Measurements from ENCODE around the gene BBS12. TPM values are rescaled to one million over a fixed set of nuclear protein-coding genes. Genes with fewer than 3 reads are reported as not detected.

BBS12 gene
- total and polyA plus RNA-seq, 9 of the 15 experiments (the other 6 are each of a cell fraction or from before 2014, with no cell fraction given) = 2.7 to 6.5 (median 3.3) TPM

DNA sequence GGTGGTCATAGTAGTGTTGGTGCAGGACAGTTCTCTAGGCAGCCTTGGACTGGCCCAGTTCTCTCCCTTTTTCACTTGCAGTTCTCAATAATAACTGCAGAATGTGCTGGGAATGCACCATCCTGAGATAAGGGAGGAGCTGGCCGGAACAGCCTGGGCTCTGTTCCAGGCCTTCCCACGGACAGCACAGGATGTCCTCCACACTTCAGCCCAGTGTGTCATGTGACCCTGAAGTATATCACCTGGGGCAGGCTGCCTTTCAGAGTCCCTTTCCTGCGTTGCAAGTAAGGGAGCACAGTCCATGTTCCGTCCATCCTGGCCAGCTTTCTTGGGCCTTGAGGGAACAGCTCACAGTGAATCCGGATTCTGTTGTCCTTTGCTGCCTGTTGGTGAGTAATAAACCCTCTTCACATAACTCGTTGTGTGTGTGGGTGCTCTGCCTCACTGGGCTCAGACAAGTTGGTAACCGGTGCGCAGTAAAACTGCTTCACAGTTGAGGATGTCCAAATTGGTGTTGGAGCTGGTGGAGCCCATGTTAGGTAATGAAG, 32.3 kb upstream of the BBS12 start (continued):
- TF ChIP-seq PURB (CRISPR knock-in tag; IDR thresholded peaks at IDR 0.05; ENCODE audit: low read depth) (no peak), HMBOX1 (IDR thresholded peaks at IDR 0.05) (no peak; the same call in 1 of the 2 replicates), ELF2 (CRISPR knock-in tag; IDR thresholded peaks at IDR 0.05) (no peak), MBD1 (CRISPR knock-in tag; IDR thresholded peaks at IDR 0.05) (no peak), SOX6 (IDR thresholded peaks at IDR 0.05) (peak; percentile 78), ZFP91 (CRISPR knock-in tag; IDR thresholded peaks at IDR 0.05) (peak; percentile 39; the same call in 1 of the 2 replicates), CREBBP (IDR thresholded peaks at IDR 0.05; ENCODE audit: low read depth, low read length) (no peak), ZNF165 (CRISPR knock-in tag; IDR thresholded peaks at IDR 0.05; ENCODE audit: borderline replicate concordance) (no peak), ZKSCAN3 (CRISPR knock-in tag; IDR thresholded peaks at IDR 0.05) (no peak), TRIM28 (IDR thresholded peaks at IDR 0.05) (no peak), CCAR2 (IDR thresholded peaks at IDR 0.05; ENCODE audit: low read depth, low read length) (no peak), ZNF655 (CRISPR knock-in tag; IDR thresholded peaks at IDR 0.05) (no peak), MEF2D (tag; conservative IDR thresholded peaks at IDR 0.05; ENCODE audit: low read depth) (no peak), SAFB (IDR thresholded peaks at IDR 0.05; ENCODE audit: borderline replicate concordance, low read depth, low read length) (no peak), CREB1 (IDR thresholded peaks at IDR 0.05) (no peak), CREB1 (CRISPR knock-in tag; IDR thresholded peaks at IDR 0.05) (peak; percentile 33; the same call in 1 of the 2 replicates), CTBP1 (IDR thresholded peaks at IDR 0.05; ENCODE audit: borderline replicate concordance) (peak; percentile 96), NFYB (IDR thresholded peaks at IDR 0.05; ENCODE audit: extremely low read depth, insufficient read length) (no peak)
- TF ChIP-seq, protein P1, sequence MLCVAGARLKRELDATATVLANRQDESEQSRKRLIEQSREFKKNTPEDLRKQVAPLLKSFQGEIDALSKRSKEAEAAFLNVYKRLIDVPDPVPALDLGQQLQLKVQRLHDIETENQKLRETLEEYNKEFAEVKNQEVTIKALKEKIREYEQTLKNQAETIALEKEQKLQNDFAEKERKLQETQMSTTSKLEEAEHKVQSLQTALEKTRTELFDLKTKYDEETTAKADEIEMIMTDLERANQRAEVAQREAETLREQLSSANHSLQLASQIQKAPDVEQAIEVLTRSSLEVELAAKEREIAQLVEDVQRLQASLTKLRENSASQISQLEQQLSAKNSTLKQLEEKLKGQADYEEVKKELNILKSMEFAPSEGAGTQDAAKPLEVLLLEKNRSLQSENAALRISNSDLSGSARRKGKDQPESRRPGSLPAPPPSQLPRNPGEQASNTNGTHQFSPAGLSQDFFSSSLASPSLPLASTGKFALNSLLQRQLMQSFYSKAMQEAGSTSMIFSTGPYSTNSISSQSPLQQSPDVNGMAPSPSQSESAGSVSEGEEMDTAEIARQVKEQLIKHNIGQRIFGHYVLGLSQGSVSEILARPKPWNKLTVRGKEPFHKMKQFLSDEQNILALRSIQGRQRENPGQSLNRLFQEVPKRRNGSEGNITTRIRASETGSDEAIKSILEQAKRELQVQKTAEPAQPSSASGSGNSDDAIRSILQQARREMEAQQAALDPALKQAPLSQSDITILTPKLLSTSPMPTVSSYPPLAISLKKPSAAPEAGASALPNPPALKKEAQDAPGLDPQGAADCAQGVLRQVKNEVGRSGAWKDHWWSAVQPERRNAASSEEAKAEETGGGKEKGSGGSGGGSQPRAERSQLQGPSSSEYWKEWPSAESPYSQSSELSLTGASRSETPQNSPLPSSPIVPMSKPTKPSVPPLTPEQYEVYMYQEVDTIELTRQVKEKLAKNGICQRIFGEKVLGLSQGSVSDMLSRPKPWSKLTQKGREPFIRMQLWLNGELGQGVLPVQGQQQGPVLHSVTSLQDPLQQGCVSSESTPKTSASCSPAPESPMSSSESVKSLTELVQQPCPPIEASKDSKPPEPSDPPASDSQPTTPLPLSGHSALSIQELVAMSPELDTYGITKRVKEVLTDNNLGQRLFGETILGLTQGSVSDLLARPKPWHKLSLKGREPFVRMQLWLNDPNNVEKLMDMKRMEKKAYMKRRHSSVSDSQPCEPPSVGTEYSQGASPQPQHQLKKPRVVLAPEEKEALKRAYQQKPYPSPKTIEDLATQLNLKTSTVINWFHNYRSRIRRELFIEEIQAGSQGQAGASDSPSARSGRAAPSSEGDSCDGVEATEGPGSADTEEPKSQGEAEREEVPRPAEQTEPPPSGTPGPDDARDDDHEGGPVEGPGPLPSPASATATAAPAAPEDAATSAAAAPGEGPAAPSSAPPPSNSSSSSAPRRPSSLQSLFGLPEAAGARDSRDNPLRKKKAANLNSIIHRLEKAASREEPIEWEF (CRISPR knock-in tag; IDR thresholded peaks at IDR 0.05) = no peak

Measured in K562 (cell line).